NCI-H1694 treated with DMSO at 0.1 percent for 48 hours (cell line): ENCODE data around the gene NINJ1.

Experiments used
- DNase-seq: peaks from one replicate; lab custom pipeline; 2025; lab: John Stamatoyannopoulos, UW

Gene NINJ1

DNA sequence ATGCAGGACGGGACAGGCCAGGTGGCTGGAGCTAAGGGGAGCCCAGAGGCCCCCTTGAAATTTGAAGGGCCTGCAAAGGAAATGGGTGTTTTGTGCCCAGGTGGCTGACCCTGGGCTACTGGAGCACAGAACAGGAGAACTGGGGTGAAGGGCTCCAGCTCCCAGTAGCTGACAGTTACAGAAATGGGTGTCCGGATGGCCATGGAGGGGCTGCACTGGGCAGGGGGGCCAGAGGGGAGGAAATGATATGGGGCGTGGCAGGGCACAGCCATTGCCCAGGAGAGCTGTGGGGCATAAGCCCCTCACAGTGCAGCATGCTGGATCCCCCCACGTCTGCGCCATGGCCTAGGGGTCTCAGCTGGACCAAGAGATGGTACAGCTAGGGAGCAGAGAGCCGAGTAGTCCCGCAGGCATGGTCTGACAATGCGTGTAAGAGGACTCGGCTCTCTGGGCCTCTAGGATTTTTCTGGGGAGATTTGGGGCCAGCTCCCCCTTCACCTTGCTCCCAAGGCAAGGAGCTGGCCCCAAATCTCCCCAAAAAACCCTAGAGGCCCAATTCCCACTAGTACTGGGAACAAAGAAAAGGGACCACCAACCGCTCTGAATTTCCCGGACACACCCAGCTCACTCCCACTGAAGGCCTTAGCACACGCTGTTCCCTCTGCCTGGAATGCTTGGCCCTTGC is 45.9 kb downstream of the NINJ1 start:
- DNase-seq = no peak

- DNase-seq = no peak
These were observed 47.4 kb downstream of the NINJ1 start for GRCh38 chr9:93086447-93087224.

DNA sequence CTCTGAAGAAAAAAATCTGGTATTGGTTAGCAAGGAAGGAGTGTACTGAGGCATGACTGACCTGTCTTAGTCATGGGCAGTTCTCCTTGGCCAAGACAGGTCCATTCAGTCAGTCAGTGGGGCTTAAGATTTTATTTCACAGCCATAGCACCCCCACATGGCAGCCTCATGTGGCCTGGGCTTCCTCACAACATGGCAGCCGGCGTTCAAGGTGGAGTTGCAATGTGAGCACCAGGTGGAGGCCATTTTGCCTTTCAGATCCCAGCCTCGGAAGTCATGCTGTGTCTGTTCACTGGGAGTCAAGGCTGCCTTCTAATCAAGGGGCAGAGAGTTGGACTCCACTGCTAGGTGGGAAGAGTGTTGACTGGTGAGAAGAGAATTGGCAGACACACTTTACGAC is 48.4 kb downstream of the NINJ1 start:
- DNase-seq = no peak

- no peak for DNase-seq
These were observed 49.6 kb downstream of the NINJ1 start for GRCh38 chr9:93084471-93084881.

GRCh38 chr9:93083592-93084470 is 50.2 kb downstream of the NINJ1 start:
- DNase-seq = no peak

DNA sequence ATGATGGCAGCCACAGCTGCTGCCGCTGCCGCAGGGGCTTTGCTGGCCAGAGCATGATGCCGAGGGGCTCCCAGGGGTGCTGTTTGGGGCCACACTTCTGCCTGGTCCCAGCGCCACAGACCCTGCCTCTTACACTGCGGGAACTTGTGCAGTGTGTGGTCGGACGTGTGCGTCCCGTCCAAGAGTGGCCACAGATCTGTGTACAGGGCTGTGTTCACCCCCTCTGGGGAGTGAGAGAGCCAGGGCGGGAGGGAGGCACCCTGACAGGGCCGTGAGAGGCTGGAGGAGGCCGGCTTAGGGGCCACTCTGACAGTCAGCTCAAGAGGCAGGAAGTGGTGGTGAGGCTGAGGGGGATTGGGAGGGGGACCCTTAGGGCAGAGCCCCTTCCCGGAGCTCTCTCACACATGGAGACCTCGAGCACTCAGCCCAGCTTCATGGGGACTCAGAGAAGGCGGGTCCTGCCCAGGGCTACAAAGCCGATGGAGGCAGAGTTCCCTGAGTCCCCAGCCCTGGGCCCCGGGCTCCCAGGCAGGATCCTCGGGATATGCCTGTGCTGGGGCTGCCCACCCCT is 51.1 kb downstream of the NINJ1 start:
- no peak for DNase-seq

DNA sequence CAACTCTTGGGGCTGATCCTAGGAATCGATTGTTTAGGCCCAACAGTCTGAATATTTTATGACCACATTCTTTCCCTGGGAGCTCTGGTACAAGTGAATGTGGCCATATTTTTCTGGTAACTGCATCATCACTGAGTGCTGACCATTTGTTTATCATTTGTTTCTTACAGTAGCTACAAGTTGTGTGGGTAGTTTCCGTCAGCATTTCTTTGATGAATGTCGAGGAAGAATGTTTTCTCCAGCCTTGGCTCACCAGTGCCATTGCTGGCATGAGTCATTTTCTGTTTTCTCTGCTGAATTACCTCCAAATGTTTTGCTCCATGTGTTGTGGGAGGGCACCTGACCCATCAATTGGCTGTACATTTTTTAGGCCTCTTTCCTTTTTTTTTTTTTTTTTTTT is 52.1 kb downstream of the NINJ1 start:
- DNase-seq = no peak

DNA sequence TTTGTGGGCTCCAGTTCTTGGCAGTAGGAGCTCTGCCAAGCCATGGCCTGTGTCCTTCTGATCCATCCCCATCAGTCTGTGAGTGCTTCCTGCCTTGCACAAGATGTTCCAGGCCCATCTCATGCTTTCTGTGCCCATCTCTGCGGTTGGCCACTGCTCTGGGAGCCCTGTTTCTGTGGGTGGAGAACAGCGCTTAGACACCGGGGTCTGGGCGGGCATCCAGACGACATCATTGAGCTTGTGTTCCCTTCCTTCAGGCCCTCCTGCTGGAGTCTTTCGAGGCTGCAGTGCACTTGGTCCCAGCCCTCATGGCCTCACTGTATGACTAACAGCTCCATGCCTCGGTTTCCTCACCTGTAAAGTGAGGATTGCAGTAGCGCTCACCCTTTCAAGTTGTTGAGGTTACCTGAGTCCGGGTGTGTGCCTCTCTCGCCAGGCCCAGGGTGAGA is 52.9 kb downstream of the NINJ1 start:
- no peak for DNase-seq

- DNase-seq = no peak
These were observed 53.6 kb downstream of the NINJ1 start for GRCh38 chr9:93080406-93080805.

- DNase-seq = no peak
These were observed 54.7 kb downstream of the NINJ1 start for GRCh38 chr9:93079371-93079770.

DNA sequence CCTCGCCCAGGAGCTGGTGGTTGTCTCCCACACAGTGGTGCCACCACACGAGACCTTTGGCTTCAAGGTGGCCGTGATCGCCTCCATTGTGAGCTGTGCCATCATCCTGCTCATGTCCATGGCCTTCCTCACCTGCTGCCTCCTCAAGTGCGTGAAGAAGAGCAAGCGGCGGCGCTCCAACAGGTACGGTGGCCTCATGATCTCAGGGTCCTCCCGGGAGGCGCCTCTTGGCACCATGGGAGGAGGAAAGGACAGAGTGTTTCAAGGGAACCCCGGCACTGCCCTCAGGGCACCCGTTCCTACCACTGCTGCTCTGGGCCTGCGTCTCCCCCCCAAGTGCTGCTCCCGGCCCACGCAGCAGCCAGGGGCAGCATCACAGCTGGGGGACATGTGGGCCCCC is 56.2 kb downstream of the NINJ1 start:
- DNase-seq = no peak

DNA sequence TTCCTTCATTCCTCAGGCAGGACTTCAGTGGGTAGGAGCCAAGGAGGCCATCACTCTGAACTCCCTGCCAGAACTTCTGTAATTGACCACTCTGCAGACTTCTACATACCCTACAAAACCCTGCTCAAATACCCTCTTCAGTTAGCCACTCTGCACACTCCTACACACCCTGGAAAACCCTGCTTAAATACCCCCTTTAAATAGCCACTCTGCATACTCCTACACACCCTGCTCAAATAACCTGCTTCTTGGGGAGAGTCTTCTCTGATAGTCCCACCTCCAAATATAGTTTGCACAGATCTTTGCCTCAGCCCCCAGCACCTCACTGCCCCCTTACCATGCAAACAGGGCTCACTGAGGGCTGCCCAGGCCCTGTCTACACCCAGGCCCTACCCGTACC is 56.7 kb downstream of the NINJ1 start:
- DNase-seq = no peak

DNA sequence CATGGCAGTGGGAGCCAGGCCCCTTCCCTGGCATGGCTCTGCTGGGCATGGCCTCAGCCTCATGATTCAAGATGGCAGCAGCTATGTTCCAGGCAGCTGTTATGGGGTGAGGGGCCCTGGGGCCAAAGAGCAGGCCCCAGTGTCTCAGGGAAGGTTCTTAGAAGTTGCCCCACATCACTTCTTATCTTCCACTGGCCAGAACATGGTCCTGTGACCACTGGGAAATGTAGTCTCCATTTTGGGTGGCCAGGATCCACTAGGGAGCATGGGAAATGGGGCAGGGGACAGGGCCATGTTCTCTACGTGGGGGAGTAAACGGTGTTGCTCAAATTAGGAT is 57.3 kb downstream of the NINJ1 start:
- no peak for DNase-seq

GRCh38 chr9:93076101-93076791 is 57.8 kb downstream of the NINJ1 start:
- DNase-seq = no peak

DNA sequence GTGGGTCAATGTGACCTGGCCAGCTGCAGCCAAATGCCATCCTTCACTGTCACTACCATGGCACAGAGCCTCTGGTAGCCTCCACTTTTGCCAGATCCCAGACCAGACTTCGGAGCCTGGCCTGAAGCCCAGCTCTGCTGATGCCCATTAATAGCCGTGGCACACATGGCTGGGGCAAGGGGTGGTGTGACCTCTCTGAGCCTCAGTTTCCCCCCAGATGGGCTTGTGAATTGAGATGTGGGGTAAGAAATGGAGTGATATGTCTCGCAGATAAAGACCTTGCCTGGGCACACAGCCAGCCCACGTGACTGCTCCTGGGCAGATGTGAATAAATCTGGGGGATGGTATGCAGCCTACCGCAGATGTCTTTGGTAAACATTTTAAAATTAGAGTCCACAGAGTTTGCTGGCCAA is 61.7 kb downstream of the NINJ1 start:
- DNase-seq = no peak
